ENCODE measurements around the gene LTB. TPM values are rescaled to one million over a fixed set of nuclear protein-coding genes. Genes with fewer than 3 reads are reported as not detected.
A peak's percentile ranks its signal among the peaks of the same experiment; 100 is the strongest.

Gene LTB
- total RNA-seq, 1 experiment from 2014 or later = not detected

DNA sequence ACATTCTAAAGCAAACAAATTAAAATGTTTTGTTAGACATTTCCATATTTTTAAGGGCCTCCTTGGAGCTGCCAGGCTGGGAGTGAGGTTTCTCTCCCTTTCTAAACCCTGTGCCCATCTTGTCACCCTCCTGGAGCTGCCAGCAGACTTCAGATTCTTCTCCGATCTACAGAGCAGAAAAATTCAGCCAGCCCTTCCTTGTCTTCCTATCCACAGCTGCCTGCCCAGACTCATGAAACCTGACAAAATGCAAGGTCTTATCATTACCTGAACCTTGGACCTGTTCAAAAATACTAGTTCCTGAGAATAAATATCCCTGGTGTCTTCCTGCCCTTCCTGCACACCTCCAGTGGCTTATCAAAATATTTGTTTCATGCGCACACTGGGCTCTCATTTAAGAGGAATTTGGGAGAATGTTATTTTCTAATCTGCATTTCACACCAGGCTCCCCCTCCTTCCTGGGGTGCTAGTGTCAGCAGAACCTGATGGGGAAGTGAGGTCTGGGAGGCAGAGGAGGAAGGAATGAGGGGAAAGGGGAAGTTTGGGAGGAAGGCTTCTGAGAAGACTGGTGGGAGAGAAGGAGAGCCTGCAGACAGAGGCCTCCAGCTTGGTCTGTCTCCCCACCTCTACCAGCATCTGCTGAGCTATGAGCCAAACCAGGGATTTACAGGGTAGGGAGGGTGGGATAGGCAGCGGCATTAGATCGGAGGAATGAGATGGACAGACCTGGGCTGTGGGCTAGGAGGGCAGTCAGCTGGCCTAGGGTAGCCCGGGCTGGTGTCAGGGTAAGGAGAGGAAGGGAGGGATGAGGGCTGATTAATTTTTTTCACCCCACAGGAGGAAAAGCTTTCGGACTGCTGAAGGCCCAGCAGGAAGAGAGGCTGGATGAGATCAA, 32.7 kb upstream of the LTB start, which contains the start of gene AIF1:
AIF1 (plus strand) TSS at position 551 of the 895 bp plus-strand sequence; CDS start at position 647, 96 bp downstream.
- intact Hi-C loops (cut with micrococcal nuclease; ENCODE audit: unreplicated experiment) = loop anchor here (1.0 kb wide), 1 partner anchor 31 kb away; no protein-coding TSS in a partner anchor
- Histone ChIP-seq H3K27me3 (replicated peaks; ENCODE audit: insufficient read depth, low read depth, low read length, poor library complexity) (no peaks in the 10 kb centered on the region), H3K36me3 (ENCODE audit: insufficient read depth, low read length, poor library complexity, severe bottlenecking) (no peaks in the 10 kb centered on the region), H3K4me3 (ENCODE audit: low read depth, low read length, poor library complexity, severe bottlenecking) (no peak within 1 kb of the TSS), H3K9me3 (ENCODE audit: low read depth, low read length, poor library complexity, severe bottlenecking) (no peaks in the 10 kb centered on the region), H3K27ac (ENCODE audit: low read depth, low read length, poor library complexity, severe bottlenecking) (peak within 1 kb of the TSS; percentile 14), H3K4me1 (ENCODE audit: insufficient read depth, low read length, poor library complexity, severe bottlenecking) (peaks cover 11% of the 10 kb centered on the region)
- no peak for DNase-seq (ENCODE audit: low spot score)
- CTCF ChIA-PET = no interaction called here
- POLR2A ChIA-PET (ENCODE audit: low non-redundant PET) = no interaction called here
- no TSS peak for BruUV-seq (replicated peaks)
- TF ChIP-seq, protein P1, sequence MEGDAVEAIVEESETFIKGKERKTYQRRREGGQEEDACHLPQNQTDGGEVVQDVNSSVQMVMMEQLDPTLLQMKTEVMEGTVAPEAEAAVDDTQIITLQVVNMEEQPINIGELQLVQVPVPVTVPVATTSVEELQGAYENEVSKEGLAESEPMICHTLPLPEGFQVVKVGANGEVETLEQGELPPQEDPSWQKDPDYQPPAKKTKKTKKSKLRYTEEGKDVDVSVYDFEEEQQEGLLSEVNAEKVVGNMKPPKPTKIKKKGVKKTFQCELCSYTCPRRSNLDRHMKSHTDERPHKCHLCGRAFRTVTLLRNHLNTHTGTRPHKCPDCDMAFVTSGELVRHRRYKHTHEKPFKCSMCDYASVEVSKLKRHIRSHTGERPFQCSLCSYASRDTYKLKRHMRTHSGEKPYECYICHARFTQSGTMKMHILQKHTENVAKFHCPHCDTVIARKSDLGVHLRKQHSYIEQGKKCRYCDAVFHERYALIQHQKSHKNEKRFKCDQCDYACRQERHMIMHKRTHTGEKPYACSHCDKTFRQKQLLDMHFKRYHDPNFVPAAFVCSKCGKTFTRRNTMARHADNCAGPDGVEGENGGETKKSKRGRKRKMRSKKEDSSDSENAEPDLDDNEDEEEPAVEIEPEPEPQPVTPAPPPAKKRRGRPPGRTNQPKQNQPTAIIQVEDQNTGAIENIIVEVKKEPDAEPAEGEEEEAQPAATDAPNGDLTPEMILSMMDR (conservative IDR thresholded peaks at IDR 0.05; ENCODE audit: low read depth, low read length) = no peak
- TF ChIP-seq EZH2 (IDR thresholded peaks at IDR 0.05; ENCODE audit: borderline replicate concordance, low read depth, low read length, poor library complexity, severe bottlenecking) = no peak

DNA sequence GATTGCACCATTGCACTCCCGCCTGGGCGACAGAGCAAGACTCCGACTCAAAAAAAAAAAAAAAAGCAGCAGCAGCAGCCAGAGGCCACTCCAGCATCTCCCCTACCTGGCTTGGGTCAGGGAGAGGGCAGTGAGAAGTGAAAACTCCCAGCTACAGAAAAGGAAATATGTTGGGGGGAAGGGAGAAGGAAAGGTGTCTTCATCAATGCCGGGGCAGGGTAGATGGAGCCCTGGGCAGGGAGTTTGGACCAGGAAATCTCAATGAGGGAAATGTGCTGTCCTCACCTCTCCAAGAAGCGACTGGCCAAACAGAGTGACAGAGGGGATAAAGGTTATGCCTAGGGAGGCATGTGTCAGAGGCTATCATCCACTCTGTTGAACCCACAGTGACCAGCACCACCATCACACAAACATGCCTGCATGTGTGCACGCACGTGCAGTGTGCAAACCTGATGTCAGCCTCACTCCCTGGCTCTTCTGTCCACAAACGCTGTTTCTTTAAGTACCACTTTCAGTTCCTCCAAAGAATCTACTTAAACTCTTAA, 31.9 kb upstream of the LTB start:
- H3K4me1 ChIP-seq (ENCODE audit: insufficient read depth, low read length, poor library complexity, severe bottlenecking) = peaks cover 11% of the 10 kb centered on the region
- no peaks in the 10 kb centered on the region for H3K9me3 ChIP-seq (ENCODE audit: low read depth, low read length, poor library complexity, severe bottlenecking)
- no peaks in the 10 kb centered on the region for H3K36me3 ChIP-seq (ENCODE audit: insufficient read depth, low read length, poor library complexity, severe bottlenecking)
- DNase-seq (ENCODE audit: low spot score) = no peak
- intact Hi-C loops (cut with micrococcal nuclease; ENCODE audit: unreplicated experiment) = no loop called here
- ChIA-PET CTCF (no interaction called here), POLR2A (ENCODE audit: low non-redundant PET) (no interaction called here)
- H3K4me3 ChIP-seq (ENCODE audit: low read depth, low read length, poor library complexity, severe bottlenecking) = no peak overlapping the region
- H3K27ac ChIP-seq (ENCODE audit: low read depth, low read length, poor library complexity, severe bottlenecking) = peak overlapping the region; percentile 14
- no TSS peak for BruUV-seq (replicated peaks)
- H3K27me3 ChIP-seq (replicated peaks; ENCODE audit: insufficient read depth, low read depth, low read length, poor library complexity) = no peaks in the 10 kb centered on the region
- TF ChIP-seq, protein P1 (conservative IDR thresholded peaks at IDR 0.05; ENCODE audit: low read depth, low read length) = no peak
- TF ChIP-seq EZH2 (IDR thresholded peaks at IDR 0.05; ENCODE audit: borderline replicate concordance, low read depth, low read length, poor library complexity, severe bottlenecking) = no peak

DNA sequence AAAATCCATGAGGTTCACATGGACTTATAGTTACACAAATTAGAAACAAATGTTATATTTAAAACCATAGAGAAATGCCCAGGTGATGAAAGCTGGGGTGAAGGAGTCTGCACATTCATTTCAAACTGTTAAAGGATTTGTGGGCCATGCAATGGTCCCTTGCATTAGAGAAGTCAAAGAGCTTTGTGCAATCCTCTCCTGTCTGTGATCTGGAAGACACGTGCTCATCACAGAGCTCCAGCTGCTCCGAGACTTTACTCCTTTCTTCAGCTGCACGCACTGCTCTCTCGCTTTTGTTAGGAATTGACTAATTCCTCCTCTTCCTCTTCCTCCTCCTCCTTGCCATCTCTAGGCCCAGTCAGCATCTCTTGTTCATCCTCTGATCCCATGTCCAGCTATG, 28.7 kb upstream of the LTB start:
- no TSS peak for BruUV-seq (replicated peaks)
- Histone ChIP-seq H3K27me3 (replicated peaks; ENCODE audit: insufficient read depth, low read depth, low read length, poor library complexity) (no peaks in the 10 kb centered on the region), H3K27ac (ENCODE audit: low read depth, low read length, poor library complexity, severe bottlenecking) (no peak overlapping the region), H3K36me3 (ENCODE audit: insufficient read depth, low read length, poor library complexity, severe bottlenecking) (no peaks in the 10 kb centered on the region), H3K9me3 (ENCODE audit: low read depth, low read length, poor library complexity, severe bottlenecking) (no peaks in the 10 kb centered on the region), H3K4me3 (ENCODE audit: low read depth, low read length, poor library complexity, severe bottlenecking) (no peak overlapping the region), H3K4me1 (ENCODE audit: insufficient read depth, low read length, poor library complexity, severe bottlenecking) (peaks cover 11% of the 10 kb centered on the region)
- CTCF ChIA-PET = interaction anchor here (0.7 kb wide), 1 partner anchor 77 kb away, joined by 4 read pairs; no protein-coding TSS in a partner anchor
- intact Hi-C loops (cut with micrococcal nuclease; ENCODE audit: unreplicated experiment) = no loop called here
- TF ChIP-seq, protein P1 (conservative IDR thresholded peaks at IDR 0.05; ENCODE audit: low read depth, low read length) = no peak
- POLR2A ChIA-PET (ENCODE audit: low non-redundant PET) = no interaction called here
- no peak for DNase-seq (ENCODE audit: low spot score)

Data from A673 (cell line).